Mesendoderm (in vitro differentiated cells): ENCODE data around the gene CLIP2.

Experiments
- DNase-seq: peaks from one replicate; pipeline ENCODE4 v3.0.0; 2013
- H2AK5ac ChIP-seq: 2 replicates; pipeline ENCODE4 v1.6.1; 2013; ENCODE audit warnings: low read length, inconsistent platforms
- H2BK120ac ChIP-seq: 2 replicates; pipeline ENCODE4 v1.6.1; 2013; ENCODE audit warnings: low read depth, mild to moderate bottlenecking, low read length, moderate library complexity, mixed read lengths
- H2BK15ac ChIP-seq: replicated peaks from 2 replicates; pipeline ENCODE4 v1.6.1; 2013; ENCODE audit warnings: low read depth, mild to moderate bottlenecking, moderate library complexity
- H2BK5ac ChIP-seq: 2 replicates; pipeline ENCODE4 v1.6.1; 2013; ENCODE audit warnings: low read length, inconsistent platforms
- H3K18ac ChIP-seq: 2 replicates; pipeline ENCODE4 v1.6.1; 2013; ENCODE audit warnings: mild to moderate bottlenecking, low read length, mixed read lengths
- H3K23ac ChIP-seq: one replicate; pipeline ENCODE4 v1.6.1; 2013; ENCODE audit warnings: low read length
- H3K27ac ChIP-seq: 2 replicates; pipeline ENCODE4 v1.5.1; 2013; ENCODE audit warnings: low read depth, mild to moderate bottlenecking, inconsistent platforms, low read length, moderate library complexity
- H3K27me3 ChIP-seq: 2 replicates; pipeline ENCODE4 v1.6.1; 2013; ENCODE audit warnings: low read length, control low read depth, mild to moderate bottlenecking, inconsistent platforms; ENCODE audit not compliant: insufficient read depth, poor library complexity
- H3K36me3 ChIP-seq: 2 replicates; pipeline ENCODE4 v1.6.1; 2013; ENCODE audit warnings: low read length, inconsistent platforms; ENCODE audit not compliant: control insufficient read depth, insufficient read depth
- H3K4ac ChIP-seq: one replicate; pipeline ENCODE4 v1.6.1; 2013; ENCODE audit warnings: low read depth, mild to moderate bottlenecking, low read length, moderate library complexity
- H3K4me1 ChIP-seq: 2 replicates; pipeline ENCODE4 v1.6.1; 2013; ENCODE audit warnings: low read depth, low read length, inconsistent platforms; ENCODE audit not compliant: control insufficient read depth
- H3K4me2 ChIP-seq: 2 replicates; pipeline ENCODE4 v1.6.1; 2013; ENCODE audit warnings: low read length
- H3K4me3 ChIP-seq: 2 replicates; pipeline ENCODE4 v1.5.1; 2013; ENCODE audit warnings: mild to moderate bottlenecking, low read length
- H3K56ac ChIP-seq: one replicate; pipeline ENCODE4 v1.6.1; 2013; ENCODE audit warnings: low read length
- H3K79me1 ChIP-seq: 2 replicates; pipeline ENCODE4 v1.6.1; 2013; ENCODE audit warnings: low read length, inconsistent platforms
- H3K79me2 ChIP-seq: 2 replicates; pipeline ENCODE4 v1.6.1; 2013; ENCODE audit warnings: mild to moderate bottlenecking, low read length; ENCODE audit not compliant: control insufficient read depth, insufficient read depth
- H3K9ac ChIP-seq: 2 replicates; pipeline ENCODE4 v1.6.1; 2013; ENCODE audit warnings: low read length, inconsistent platforms
- H4K5ac ChIP-seq: one replicate; pipeline ENCODE4 v1.6.1; 2013; ENCODE audit warnings: low read length
- H4K8ac ChIP-seq: one replicate; pipeline ENCODE4 v1.6.1; 2013; ENCODE audit warnings: low read depth, mild to moderate bottlenecking, control low read depth, low read length, moderate library complexity
- WGBS: extraction: QIAGEN DNeasy Blood & Tissue Kit; methylation state at CpG from one replicate; pipeline ENCODE4 v1.1.7; 2013; ENCODE audit warnings: low lambda C conversion rate, missing lambda C conversion rate; ENCODE audit not compliant: insufficient coverage; ENCODE audit errors: extremely low coverage; 5-methylcytosine and 5-hydroxymethylcytosine counted together

The CLIP2 gene

GRCh38 chr7:74290553-74290950 lies 1.3 kb downstream of the CLIP2 start:
- no peak overlapping the region for H2BK15ac ChIP-seq
- no peak overlapping the region for H4K8ac ChIP-seq
- no CpG with 5 or more reads among the region's 9 CpGs for WGBS
- no peak overlapping the region for H2BK120ac ChIP-seq
- H3K9ac ChIP-seq: peak overlapping the region; percentile 85
- DNase-seq: no peak
- no peak overlapping the region for H3K18ac ChIP-seq
- peak overlapping the region; percentile 11 for H2AK5ac ChIP-seq
- H3K23ac ChIP-seq: peak overlapping the region; percentile 66
- H4K5ac ChIP-seq: no peak overlapping the region
- peaks cover 10% of the 10 kb centered on the region for H3K4me1 ChIP-seq
- no peak overlapping the region for H3K4ac ChIP-seq
- no peak overlapping the region for H2BK5ac ChIP-seq
- H3K4me3 ChIP-seq: peak overlapping the region; percentile 71
- no peaks in the 10 kb centered on the region for H3K36me3 ChIP-seq
- H3K79me2 ChIP-seq: peaks cover 42% of the 10 kb centered on the region
- H3K79me1 ChIP-seq: peaks cover 19% of the 10 kb centered on the region
- H3K27ac ChIP-seq: no peak overlapping the region
- no peaks in the 10 kb centered on the region for H3K27me3 ChIP-seq
- H3K56ac ChIP-seq: peak overlapping the region; percentile 90
- H3K4me2 ChIP-seq: peak overlapping the region; percentile 80

- Histone ChIP-seq H3K56ac (no peak overlapping the region), H3K9ac (no peak overlapping the region), H3K27me3 (no peaks in the 10 kb centered on the region), H4K8ac (no peak overlapping the region), H2AK5ac (no peak overlapping the region), H3K4ac (no peak overlapping the region), H3K79me1 (peaks cover 19% of the 10 kb centered on the region), H3K27ac (no peak overlapping the region), H3K18ac (no peak overlapping the region), H4K5ac (no peak overlapping the region), H2BK15ac (no peak overlapping the region), H3K79me2 (peaks cover 43% of the 10 kb centered on the region), H3K4me3 (no peak overlapping the region), H2BK5ac (no peak overlapping the region), H3K36me3 (no peaks in the 10 kb centered on the region), H3K4me2 (no peak overlapping the region), H3K4me1 (peaks cover 10% of the 10 kb centered on the region), H2BK120ac (no peak overlapping the region), H3K23ac (no peak overlapping the region)
- no peak for DNase-seq
- no CpG with 5 or more reads among the region's 10 CpGs for WGBS
Measured at GRCh38 chr7:74290981-74291441, 1.8 kb downstream of the CLIP2 start.

DNA sequence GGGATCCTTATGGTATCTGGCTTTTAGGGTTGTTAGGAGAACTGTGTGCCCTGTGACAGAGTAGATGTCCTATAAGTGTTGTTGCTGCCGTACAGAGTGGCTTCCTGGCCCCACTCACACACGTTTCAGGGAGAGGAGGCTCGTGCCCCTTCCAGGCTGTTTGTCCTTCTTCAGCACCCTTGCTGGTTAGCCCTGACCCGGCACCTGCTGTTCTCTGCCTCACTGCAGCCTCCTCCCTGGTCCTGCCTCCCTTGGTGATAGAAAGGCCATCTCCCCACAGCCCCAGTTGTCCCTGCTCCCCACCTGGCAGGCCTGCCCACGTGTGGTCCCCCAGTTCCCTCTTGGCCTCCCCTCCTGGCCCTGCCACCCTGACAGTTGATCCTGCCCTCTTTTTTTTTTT lies 2.3 kb downstream of the CLIP2 start:
- Histone ChIP-seq H3K23ac (no peak overlapping the region), H3K27me3 (no peaks in the 10 kb centered on the region), H3K36me3 (no peaks in the 10 kb centered on the region), H3K4me1 (peaks cover 10% of the 10 kb centered on the region), H2BK15ac (no peak overlapping the region), H3K27ac (no peak overlapping the region), H4K5ac (no peak overlapping the region), H3K79me2 (peaks cover 44% of the 10 kb centered on the region), H2AK5ac (no peak overlapping the region), H3K9ac (no peak overlapping the region), H2BK5ac (no peak overlapping the region), H3K4ac (no peak overlapping the region), H3K18ac (no peak overlapping the region), H4K8ac (no peak overlapping the region), H2BK120ac (no peak overlapping the region), H3K4me2 (no peak overlapping the region), H3K79me1 (peaks cover 19% of the 10 kb centered on the region), H3K56ac (no peak overlapping the region), H3K4me3 (no peak overlapping the region)
- no CpG with 5 or more reads among the region's 5 CpGs for WGBS
- no peak for DNase-seq

DNA sequence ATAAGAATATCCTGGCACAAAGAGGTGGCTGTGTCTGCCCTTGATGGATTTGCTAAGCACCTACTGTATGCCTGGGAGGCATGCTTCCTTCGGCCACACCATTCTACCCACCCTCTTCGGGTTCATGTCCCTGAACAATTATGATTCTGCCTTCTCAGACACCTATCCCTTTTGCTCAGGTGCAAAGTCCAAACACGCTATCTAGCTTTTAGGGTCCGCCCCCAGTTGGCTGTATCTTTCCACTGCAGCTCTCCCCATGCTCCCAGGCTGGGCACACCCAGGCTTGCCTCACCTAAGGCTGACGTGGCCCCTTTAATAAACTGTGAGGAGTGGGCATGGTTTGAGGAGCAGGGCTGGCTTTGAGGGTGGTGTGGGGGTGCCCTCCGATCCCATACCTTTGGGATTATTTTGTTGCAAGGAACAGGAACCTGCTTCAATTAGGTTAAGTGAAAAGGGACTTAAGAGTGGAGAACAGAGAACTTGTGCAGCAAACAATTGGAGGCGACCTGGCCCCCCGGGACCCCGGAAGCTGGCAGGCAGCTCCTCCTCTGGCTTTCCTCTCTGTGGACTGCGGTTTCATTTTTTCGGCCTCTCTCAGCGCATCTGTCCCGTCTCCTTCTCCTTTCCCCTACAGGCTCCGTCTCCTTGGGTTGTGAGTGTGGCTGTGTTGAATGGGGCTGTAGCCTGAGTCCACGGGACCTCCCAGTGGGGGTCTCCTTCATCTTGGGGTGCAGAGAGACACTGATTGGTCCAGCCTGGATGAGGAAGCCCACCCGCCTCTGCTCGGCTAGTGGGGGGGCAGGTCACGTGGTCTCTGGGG lies 3.8 kb downstream of the CLIP2 start:
- H3K4me3 ChIP-seq: no peak overlapping the region
- WGBS: no CpG with 5 or more reads among the region's 18 CpGs
- DNase-seq: no peak

GRCh38 chr7:74293577-74293908 lies 4.3 kb downstream of the CLIP2 start:
- no peak for DNase-seq
- no peaks in the 10 kb centered on the region for H3K36me3 ChIP-seq
- H3K56ac ChIP-seq: peak overlapping the region; percentile 49
- WGBS: no CpG with 5 or more reads among the region's 4 CpGs
- H3K4me2 ChIP-seq: no peak overlapping the region
- H2BK5ac ChIP-seq: no peak overlapping the region
- no peak overlapping the region for H4K8ac ChIP-seq
- H3K27ac ChIP-seq: no peak overlapping the region
- H3K27me3 ChIP-seq: no peaks in the 10 kb centered on the region
- no peak overlapping the region for H4K5ac ChIP-seq
- H2AK5ac ChIP-seq: no peak overlapping the region
- no peak overlapping the region for H3K23ac ChIP-seq
- peaks cover 22% of the 10 kb centered on the region for H3K79me1 ChIP-seq
- no peak overlapping the region for H3K9ac ChIP-seq
- no peak overlapping the region for H2BK120ac ChIP-seq
- H3K18ac ChIP-seq: no peak overlapping the region
- no peak overlapping the region for H2BK15ac ChIP-seq
- no peak overlapping the region for H3K4me3 ChIP-seq
- H3K79me2 ChIP-seq: peaks cover 48% of the 10 kb centered on the region
- no peak overlapping the region for H3K4ac ChIP-seq
- peaks cover 6% of the 10 kb centered on the region for H3K4me1 ChIP-seq

More for the DNA sequence above, 3.8 kb downstream of the CLIP2 start:
- H4K8ac ChIP-seq: no peak overlapping the region
- no peak overlapping the region for H3K56ac ChIP-seq
- H3K27ac ChIP-seq: no peak overlapping the region
- H2BK15ac ChIP-seq: no peak overlapping the region
- no peak overlapping the region for H2BK120ac ChIP-seq
- H3K36me3 ChIP-seq: no peaks in the 10 kb centered on the region
- H4K5ac ChIP-seq: no peak overlapping the region
- peaks cover 48% of the 10 kb centered on the region for H3K79me2 ChIP-seq
- no peak overlapping the region for H3K23ac ChIP-seq
- no peak overlapping the region for H3K4ac ChIP-seq
- H3K18ac ChIP-seq: no peak overlapping the region
- H2AK5ac ChIP-seq: no peak overlapping the region
- peaks cover 10% of the 10 kb centered on the region for H3K4me1 ChIP-seq
- no peak overlapping the region for H3K4me2 ChIP-seq
- no peak overlapping the region for H3K9ac ChIP-seq
- no peaks in the 10 kb centered on the region for H3K27me3 ChIP-seq
- H3K79me1 ChIP-seq: peaks cover 22% of the 10 kb centered on the region
- no peak overlapping the region for H2BK5ac ChIP-seq
